Heart left ventricle (tissue), 16 donors: ENCODE measurements around the gene NLE1. TPM values are rescaled to one million over a fixed set of nuclear protein-coding genes. Genes with fewer than 3 reads are reported as not detected.
"Not testable (repeated sequence)": the region's sequence is repeated elsewhere in the genome, so short reads cannot be mapped to it uniquely, and the experiment has no call there.

Experiments
- ATAC-seq, 4 donors: fragments of 200-7000 bp; cut with Tn5 transposase; one replicate each; pipeline ENCODE4 v1.9.1; 2020 to 2022; ENCODE audit warnings: moderate library complexity in 4 of 4, mild to moderate bottlenecking in 3 of 4, moderate number of reproducible peaks in 1 of 4
- DNase-seq, 5 donors: peaks; one replicate each; pipeline ENCODE4 v3.0.0-alpha.2; 2020
- H3K27ac ChIP-seq, 12 donors: fragments of 200-600 bp; sonication (generic) in 4 of 12; one replicate each; pipeline versions ENCODE4 v1.5.0 to v1.8.0; 2016 to 2022; ENCODE audit warnings: mild to moderate bottlenecking in 2 of 12
- H3K27me3 ChIP-seq, 9 donors: fragments of 200-600 bp; sonication (generic) in 2 of 9; one replicate each; pipeline versions ENCODE4 v1.5.1 to v1.8.0; 2016 to 2022; ENCODE audit warnings: mild to moderate bottlenecking in 3 of 9
- H3K36me3 ChIP-seq, 9 donors: fragments of 200-600 bp; sonication (generic) in 2 of 9; one replicate each; pipeline versions ENCODE4 v1.5.0 to v1.8.0; 2018 to 2022; ENCODE audit warnings: mild to moderate bottlenecking in 2 of 9
- H3K4me1 ChIP-seq, 12 donors: fragments of 200-600 bp; sonication (generic) in 4 of 12; one replicate each; pipeline versions ENCODE4 v1.5.0 to v1.8.0; 2016 to 2022; ENCODE audit warnings: mild to moderate bottlenecking in 3 of 12
- H3K4me3 ChIP-seq, 12 donors: fragments of 200-600 bp; sonication (generic) in 4 of 12; one replicate each; pipeline versions ENCODE4 v1.5.0 to v1.8.0; 2017 to 2022; ENCODE audit warnings: mild to moderate bottlenecking in 9 of 12, moderate library complexity in 4 of 12
- H3K9me3 ChIP-seq, 12 donors: fragments of 200-600 bp; sonication (generic) in 4 of 12; one replicate each; pipeline versions ENCODE4 v1.5.0 to v1.8.0; 2016 to 2022; ENCODE audit warnings: mild to moderate bottlenecking in 1 of 12
- CTCF ChIP-seq, 12 donors: fragments of 200-600 bp; sonication (generic) in 4 of 12; IDR thresholded peaks; one replicate each; pipeline versions ENCODE4 v1.5.0 to v1.8.0; 2018 to 2022; ENCODE audit warnings: antibody characterized with exemption in 12 of 12, mild to moderate bottlenecking in 5 of 12
- POLR2A ChIP-seq, 2 donors: fragments of 450-650 bp; IDR thresholded peaks; one replicate each; pipeline ENCODE4 v1.6.1; 2017; ENCODE audit warnings: antibody characterized with exemption in 2 of 2, mild to moderate bottlenecking in 2 of 2, moderate library complexity in 2 of 2
- WGBS, 4 donors: extraction: QIAGEN DNeasy Blood & Tissue Kit in 2 of 4; methylation state at CpG; one replicate each; pipeline versions ENCODE4 v1.1.5 to v1.1.7; 2013 to 2018; 5-methylcytosine and 5-hydroxymethylcytosine counted together
- intact Hi-C, 10 donors: fragments of 100-400 bp; cut with DNase I; formaldehyde crosslinking; loops; one replicate each; pipeline versions ENCODE4 v1.11.1 to v1.14.2; 2022
- polyA plus RNA-seq, 2 donors: library from polyadenylated mRNA; stranded (reverse); fragments of 200-250 nt; gene quantifications; one replicate each; pipeline ENCODE4 v1.2.3, GENCODE V29; 2013
- total RNA-seq, 9 donors: library from RNA; depleted of rRNA in 2 of 9; stranded (reverse); fragments of >200 nt in 2 of 9; fragmentation: NEBNext Ultra II Directional in 3 of 9; extraction: Animal tissue kit (Norgen Biotek cat#: 25700) in 3 of 9; gene quantifications; one replicate each; pipeline versions ENCODE4 v1.1.0 to v1.2.4, GENCODE V29; 2016 to 2023
- donor health status: ischemic (EF 13 %, LVEDD 7.1; RV severe dilation, severe dysfunction).
- donor health status: healthy with polysubstance abuse.
- donor health status: DM: no; HTN: yes; CAD: no.
- donor health status: DM: no; HTN: no; CAD: no.
- donor health status: ischemic (EF 25% LVEDD 6.9; RV normal size, moderate dysfunction).
- donor health status: ischemic (EF 25% LVEDD 5.7; RV mildly dilated, moderate dysfunction).
- donor health status: healthy.
- donor health status: DM: yes; HTN: yes; CAD: no.
- donor health status: ischemic (EF 35%, LVEDD 5.7; RV mildly dilated, moderate dysfunction).
- donor health status: nonischemic (EF 11% LVEDD 7.7; RV severe dilation, severe dysfunction).
- donor health status: DM: yes; HTN: yes; CAD: no.
- donor health status: PGD.
- donor health status: ischemic (EF 29% LVEDD 5.4; RV normal size, mild dysfunction).
- donor health status: nonischemic (EF 23%, LVEDD 6.1; RV moderate dilation, normal function).

NLE1 gene
- total and polyA plus RNA-seq, 11 donors: 1.8 to 8.5 (median 4.2) TPM

- WGBS, 4 donors: 85 to 92% (median 86%) methylated on average over 2 of the region's 2 CpGs
- H3K4me3 ChIP-seq: no peak overlapping the region
- TF ChIP-seq POLR2A (IDR thresholded peaks at IDR 0.05) (no peak), CTCF (IDR thresholded peaks at IDR 0.05) (no peak)
- H3K27me3 ChIP-seq: no peaks in the 10 kb centered on the region
- no peak for ATAC-seq
- H3K4me1 ChIP-seq: no peaks in the 10 kb centered on the region
- peaks cover 0 to 51% (median 35%) of the 10 kb centered on the region in 9 donors for H3K36me3 ChIP-seq
- no peak overlapping the region for H3K27ac ChIP-seq
- H3K9me3 ChIP-seq: no peaks in the 10 kb centered on the region
- intact Hi-C loops: no loop called here
- DNase-seq: no peak
These were observed 44.3 kb downstream of the NLE1 start for GRCh38 chr17:35097776-35098175.

GRCh38 chr17:35095741-35096140 is 46.4 kb downstream of the NLE1 start:
- intact Hi-C loops: no loop called here
- Histone ChIP-seq H3K4me3 (no peak overlapping the region), H3K36me3 (peaks cover 0 to 31% (median 17%) of the 10 kb centered on the region in 9 donors), H3K4me1 (no peaks in the 10 kb centered on the region), H3K27me3 (no peaks in the 10 kb centered on the region), H3K27ac (no peak overlapping the region), H3K9me3 (no peaks in the 10 kb centered on the region)
- TF ChIP-seq CTCF (IDR thresholded peaks at IDR 0.05) (no peak), POLR2A (IDR thresholded peaks at IDR 0.05) (no peak)
- 95 to 100% (median 98%) methylated on average over 1 of the region's 1 CpG for WGBS, 4 donors
- no peak for DNase-seq
- no peak for ATAC-seq

GRCh38 chr17:35094902-35095301 is 47.2 kb downstream of the NLE1 start:
- no peak for TF ChIP-seq CTCF (IDR thresholded peaks at IDR 0.05)
- TF ChIP-seq POLR2A (IDR thresholded peaks at IDR 0.05): no peak
- no peak overlapping the region for H3K27ac ChIP-seq
- H3K36me3 ChIP-seq: peaks cover 0 to 22% (median 8%) of the 10 kb centered on the region in 9 donors
- DNase-seq (no peak), ATAC-seq (peak in 2 of 4 donors; percentile 59 to 60)
- H3K4me1 ChIP-seq: peaks cover 0 to 4% (median 0%) of the 10 kb centered on the region in 12 donors
- H3K9me3 ChIP-seq: no peaks in the 10 kb centered on the region
- H3K4me3 ChIP-seq: no peak overlapping the region
- intact Hi-C loops: loop anchor here in 1 of 10 donors (5.0 kb wide), 1 partner anchor 98 kb away; no protein-coding TSS in a partner anchor
- no peaks in the 10 kb centered on the region for H3K27me3 ChIP-seq
- WGBS, 4 donors: 79 to 90% (median 85%) methylated on average over 2 of the region's 2 CpGs

GRCh38 chr17:35090707-35091106 is 51.4 kb downstream of the NLE1 start:
- ATAC-seq: not testable (repeated sequence)
- WGBS, 4 donors: 89 to 94% (median 93%) methylated on average over 11 of the region's 11 CpGs
- intact Hi-C loops: loop anchor here in 1 of 10 donors (5.0 kb wide), 1 partner anchor 93 kb away; no protein-coding TSS in a partner anchor

More at GRCh38 chr17:35090707-35091106, 51.4 kb downstream of the NLE1 start:
- peaks cover 0 to 24% (median 10%) of the 10 kb centered on the region in 12 donors for H3K4me1 ChIP-seq
- not testable (repeated sequence) for H3K36me3 ChIP-seq, H3K27me3 ChIP-seq, H3K9me3 ChIP-seq, DNase-seq, H3K27ac ChIP-seq, H3K4me3 ChIP-seq
